COLO668 (cell line): Measurements from ENCODE around the gene PHLDA1.
"Not testable (repeated sequence)": the region's sequence is repeated elsewhere in the genome, so short reads cannot be mapped to it uniquely, and the experiment has no call there.

Experiments used
- DNase-seq: peaks from one replicate; lab custom pipeline; 2025; ENCODE audit not compliant: unreplicated experiment; lab: John Stamatoyannopoulos, UW

Gene PHLDA1

DNA sequence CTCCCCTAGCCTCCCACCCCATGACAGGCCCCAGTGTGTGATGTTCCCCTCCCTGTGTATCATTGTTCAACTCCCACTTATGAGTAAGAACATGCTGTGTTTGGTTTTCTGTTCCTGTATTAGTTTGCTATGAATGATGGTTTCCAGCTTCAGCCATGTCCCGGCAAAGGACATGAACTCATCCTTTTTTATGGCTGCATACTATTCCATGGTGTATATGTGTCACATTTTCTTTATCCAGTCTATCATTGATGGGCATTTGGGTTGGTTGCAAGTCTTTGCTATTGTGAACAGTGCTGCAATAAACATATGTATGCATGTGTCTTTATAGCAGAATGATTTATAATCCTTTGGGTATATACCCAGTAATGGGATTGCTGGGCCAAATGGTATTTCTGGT, 43.9 kb downstream of the PHLDA1 start:
- DNase-seq, result not testable (repeated sequence)

DNA sequence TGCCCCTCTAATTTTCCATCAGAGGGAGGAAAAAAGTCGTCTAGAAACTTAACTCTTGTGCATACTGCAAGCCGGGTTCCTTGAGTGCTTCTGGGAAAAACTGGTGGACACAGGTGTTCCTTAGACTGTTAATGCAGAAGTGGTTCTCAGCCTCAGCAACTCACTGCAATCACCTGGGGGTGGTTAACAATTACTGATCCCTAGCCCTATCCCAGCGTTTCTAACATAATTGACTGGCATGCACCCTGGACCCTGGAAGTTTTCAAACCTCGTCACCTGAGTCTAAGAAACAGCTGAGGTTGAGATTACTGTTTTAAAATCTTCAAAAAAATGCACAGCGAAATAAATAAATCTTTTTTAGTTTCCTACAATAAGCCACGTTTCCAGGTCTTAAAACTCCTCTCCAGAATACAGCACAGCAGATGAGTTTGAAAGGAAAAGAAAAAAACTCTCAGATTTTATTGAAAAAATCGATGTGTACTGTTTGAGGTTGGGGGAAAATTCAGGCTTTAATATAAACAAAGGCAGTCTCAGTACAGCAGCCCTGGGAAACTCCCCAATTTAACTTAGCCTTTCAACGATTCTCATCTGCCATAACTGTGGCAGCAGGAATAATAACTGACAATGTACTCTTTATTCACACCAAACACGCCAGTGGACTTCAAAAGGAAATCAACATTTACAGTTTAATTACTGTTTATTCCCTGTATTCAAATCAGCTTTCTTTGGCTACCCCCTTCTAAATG, 45.4 kb downstream of the PHLDA1 start:
- DNase-seq, result no peak

DNA sequence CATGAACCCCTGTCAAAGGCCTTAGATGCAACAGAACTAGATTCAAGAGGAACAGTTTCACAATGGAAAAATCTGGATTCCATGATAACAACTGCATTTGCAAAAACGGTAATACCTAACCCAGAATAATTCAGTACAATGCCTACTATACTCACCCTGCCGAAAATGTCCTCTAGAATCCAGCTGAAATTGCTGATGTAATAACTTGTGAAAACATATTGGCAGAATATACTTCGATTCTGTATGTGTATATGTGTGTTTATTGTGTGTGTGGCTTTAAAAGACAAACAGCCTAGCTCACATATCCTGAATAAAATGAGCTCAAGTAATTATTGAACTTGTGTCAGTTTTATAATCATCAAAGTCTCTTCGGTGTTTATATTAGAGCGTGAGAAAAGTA, 46.0 kb downstream of the PHLDA1 start:
- no peak for DNase-seq

DNA sequence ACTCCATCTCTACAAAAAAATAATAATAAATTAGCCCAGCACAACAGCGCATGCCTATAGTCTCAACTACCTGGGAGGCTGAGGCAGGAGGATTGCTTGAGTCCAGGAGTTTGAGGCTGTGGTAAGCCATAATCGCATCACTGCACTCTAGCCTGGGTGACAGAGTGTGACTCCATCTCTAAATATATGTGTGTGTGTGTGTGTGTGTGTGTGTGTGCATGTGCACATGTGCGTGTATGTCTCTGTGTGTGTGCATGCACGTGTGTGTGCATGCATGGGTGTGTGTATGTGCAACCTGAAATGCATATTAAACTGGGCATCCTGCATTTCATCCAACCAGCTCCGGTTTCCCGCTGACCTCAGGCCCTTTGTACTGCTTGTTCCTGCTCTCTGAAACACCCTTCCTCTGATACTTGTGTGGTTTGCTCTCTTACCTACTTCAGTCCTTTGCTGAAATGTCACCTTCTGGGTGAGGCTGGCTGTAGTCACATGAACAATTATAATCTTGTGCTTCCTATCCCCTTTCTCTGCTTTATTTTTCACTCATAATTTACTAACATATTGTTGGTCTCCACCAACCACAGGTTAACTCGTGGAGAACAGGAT, 46.9 kb downstream of the PHLDA1 start:
- no peak for DNase-seq

DNA sequence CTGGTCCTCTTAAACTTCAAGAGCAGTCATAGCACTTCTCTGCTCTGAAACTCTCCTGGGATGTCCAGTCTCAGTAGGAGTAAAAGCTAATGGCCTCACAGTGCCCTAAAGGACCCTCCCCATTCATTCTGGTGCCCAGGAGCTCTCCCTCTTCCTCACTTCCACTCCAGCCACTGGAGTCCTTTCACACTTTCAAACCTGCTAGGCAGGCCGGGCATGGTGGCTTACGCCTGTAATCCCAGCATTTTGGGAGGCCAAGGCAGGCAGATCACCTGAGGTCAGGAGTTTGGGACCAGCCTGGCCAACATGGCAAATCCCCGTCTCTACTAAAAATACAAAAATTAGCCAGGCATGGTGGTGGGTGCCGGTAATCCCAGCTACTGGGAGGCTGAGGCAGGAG, 47.7 kb downstream of the PHLDA1 start:
- DNase-seq, result not testable (repeated sequence)

DNA sequence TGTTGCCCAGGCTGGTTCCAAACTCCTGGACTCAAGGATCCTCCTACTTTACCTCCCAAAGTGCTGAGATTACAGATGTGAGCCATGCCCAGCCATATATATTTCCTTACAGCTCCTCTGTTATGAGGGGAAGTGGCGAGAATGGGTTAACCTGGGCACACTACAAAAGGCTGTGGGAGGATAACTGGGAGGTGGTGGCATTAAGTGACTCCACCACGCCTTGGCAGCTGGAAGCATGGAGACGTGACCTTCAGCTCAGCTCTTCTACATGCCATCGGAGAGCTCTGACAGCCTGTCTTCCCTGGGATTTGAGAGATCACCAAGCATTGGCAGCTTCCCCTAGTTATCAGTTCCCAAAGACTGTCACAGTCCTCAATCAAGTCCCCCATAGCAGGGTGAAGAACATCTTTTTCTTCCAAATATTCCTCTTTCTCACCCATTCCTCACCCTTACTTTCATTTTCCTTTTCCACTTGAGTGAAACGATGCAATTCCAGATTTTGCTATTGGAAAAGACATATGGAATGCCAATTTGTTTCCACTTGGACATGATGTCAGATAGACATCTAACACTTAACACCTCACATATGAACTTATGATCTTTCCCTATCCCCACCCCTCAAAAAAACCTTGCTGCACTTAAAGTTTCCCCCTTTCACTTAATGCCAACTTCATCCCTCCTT, 48.5 kb downstream of the PHLDA1 start:
- no peak for DNase-seq

DNA sequence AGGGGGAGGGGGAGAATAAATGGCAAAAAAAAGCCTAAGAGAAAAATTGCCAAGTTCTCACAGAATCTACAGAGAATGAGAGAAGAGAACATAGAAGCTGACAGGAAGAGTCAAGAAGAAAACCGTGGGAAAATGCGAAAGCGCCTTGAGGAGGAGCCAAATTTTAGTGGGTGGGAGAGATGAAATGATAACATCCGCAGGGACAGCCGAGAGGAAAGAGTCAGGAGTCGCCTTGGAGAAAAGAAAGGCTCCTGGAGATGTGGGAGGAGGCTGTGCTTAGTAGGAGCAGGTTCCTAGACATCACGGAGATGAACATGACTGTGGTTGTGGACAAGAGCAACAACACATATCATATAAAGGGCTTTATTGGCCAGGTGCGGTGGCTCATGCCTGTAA, 49.4 kb downstream of the PHLDA1 start:
- DNase-seq, result no peak

DNA sequence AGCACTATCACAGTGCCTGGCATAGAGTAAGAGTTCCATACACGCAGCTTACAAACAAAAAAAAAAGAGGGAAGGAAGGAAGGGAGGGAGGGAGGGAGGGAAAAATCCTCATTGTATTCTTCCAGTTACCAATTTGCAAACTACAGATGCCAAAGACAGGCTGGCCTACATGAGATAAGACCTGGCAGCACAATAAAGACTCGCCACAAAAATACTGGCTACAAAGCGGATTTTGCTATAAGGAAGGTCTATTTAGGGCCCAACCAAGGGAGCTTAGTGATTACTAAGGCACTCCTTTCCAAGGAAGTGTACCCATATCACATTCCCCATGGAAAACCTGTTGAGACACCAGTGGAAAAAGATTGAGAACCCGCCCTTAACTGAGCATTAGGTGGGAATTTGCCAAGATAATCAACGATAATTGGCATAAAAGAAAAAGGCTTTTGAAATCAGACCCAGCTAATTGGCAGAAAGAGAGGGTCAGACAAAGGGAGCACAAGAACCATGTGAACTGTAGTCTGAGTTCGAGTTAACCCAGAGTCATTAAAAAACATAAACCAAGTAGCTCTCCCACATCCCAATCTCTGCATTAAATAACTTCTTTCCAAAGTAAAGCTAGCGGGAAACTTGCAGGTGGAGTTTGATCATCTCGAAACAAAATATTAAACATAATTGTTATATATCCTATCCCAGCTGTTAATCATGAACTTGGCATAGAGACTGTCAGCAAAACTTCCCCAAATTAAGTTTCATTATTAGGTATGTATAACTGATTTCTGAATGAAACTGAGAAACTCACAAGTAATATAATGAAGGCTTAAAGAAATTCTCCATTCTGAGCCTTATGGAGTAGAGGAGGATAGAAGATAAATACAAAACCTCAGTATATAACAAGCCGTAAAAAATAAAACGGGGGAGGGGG, 50.1 kb downstream of the PHLDA1 start:
- no peak for DNase-seq

DNA sequence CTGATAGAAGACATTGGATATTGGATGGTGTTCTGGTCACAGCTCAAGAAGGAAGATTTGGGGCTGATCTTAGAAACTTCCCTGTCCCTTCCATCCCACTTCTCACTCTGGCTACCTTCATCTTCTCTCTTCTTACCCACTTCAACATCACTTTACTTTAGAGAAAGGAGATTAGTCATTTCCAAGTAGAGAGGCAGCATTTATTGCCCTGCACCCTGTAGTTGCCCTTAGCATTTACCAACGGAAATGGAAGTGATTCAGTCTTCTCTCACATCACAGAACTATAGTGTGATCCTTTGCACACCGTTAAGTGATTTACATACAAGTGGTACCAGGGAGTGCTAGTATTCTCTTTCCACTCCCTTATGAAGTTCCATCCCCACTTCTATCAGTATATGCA, 52.4 kb downstream of the PHLDA1 start:
- DNase-seq, result no peak

DNA sequence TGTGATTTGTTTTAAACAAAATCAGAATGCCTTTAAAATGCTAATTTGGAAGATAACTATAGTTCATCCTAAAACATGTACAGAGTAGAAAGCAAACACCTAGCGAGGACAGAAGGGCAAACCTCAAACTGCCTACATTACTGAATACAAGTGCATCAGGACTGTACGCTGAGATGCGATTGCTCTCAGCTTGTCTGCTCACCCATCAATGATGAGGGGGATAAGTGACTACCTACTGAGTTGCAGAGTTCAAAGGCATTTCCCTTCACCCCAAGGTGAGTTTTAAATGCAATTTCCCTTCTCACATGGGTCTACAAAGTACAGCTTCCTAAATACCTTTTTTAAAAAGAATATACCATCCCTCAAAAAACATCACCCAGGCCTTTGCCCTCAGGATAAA, 52.9 kb downstream of the PHLDA1 start:
- DNase-seq, result no peak

DNA sequence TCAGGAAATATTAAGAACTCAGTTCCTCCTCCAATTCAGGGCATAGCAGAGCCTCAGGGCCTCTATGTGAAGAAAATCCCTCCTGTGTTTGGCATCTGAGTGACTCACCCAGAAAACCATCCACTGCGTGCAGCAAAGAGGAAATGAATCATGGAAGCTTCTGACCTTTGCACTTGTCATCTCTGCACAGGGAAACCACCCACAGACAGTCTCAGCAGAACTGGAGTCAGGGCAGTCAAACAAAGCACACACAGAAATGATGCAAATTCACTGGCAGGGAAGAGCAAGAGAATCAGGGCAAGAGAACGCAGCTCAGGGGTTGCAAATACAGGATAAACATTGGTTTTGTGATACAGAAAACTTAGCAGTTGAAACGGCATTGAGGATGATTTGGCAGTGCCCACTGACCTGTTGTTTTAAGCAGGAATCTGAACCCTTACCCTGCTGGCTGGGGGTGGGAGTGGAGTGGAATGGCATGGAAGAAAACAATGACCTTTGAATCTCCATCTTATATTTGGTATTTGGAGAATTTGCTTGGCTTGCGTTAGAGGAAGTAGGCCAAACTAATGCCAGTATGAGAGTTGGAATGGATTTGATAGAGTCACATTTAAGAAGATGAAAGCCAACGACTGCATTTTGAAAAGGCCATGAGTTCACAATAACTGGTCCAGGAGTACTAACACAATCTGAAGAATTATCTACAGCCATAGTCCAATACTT, 53.5 kb downstream of the PHLDA1 start:
- DNase-seq, result peak; percentile 81

DNA sequence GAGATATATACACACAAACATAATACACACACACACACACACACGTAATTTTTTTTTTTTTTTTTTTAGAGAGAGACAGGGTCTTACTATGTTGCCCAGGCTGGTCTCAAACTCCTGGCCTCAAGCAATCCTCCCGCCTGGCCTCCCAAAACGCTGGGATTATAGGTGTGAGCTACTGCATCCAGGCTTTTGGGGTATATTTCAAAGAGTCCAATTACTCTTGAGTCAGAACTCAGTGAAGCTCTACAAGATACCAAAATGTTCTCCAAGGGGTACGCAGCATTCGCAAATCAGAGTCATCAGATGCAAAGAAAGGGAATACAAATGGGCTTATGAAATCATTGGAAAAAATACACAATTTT, 54.0 kb downstream of the PHLDA1 start:
- no peak for DNase-seq

DNA sequence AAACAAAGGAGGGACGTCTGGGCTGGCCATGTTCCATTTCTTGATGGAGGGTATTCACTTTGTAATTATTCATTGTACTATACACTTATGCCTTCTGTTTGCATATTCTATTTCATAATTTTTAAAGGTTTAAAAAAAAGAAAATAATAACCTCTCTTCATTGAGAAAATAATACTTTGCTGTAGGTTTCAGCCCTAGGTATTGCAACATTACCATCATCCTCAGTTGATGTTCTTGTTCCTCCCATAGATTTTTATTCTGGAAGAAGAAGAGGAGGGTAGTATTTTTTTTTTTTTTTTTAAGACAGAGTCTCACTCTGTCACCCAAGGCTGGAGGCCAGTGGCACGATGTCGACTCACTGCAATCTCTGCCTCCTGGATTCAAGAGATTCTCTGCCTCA, 54.7 kb downstream of the PHLDA1 start:
- no peak for DNase-seq

DNA sequence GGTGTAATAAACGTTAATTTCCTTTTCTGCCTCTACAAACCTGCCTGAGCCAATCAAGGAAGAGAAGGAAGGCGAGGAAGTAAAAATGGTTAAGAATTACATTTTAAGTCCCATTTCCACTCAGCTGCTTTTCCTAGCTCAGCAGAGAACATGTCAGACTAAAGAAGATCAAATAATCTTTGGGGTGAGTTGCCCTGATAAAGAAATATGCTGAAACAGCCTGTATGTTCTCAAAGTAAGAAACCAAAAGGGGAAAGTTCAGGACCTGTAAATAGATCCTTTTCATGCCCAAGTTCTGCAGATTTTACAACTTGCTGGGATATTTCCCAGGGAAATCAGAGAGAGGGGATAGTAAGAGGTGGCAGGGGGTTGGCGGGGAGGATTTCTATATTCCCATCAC, 55.5 kb downstream of the PHLDA1 start:
- no peak for DNase-seq

DNA sequence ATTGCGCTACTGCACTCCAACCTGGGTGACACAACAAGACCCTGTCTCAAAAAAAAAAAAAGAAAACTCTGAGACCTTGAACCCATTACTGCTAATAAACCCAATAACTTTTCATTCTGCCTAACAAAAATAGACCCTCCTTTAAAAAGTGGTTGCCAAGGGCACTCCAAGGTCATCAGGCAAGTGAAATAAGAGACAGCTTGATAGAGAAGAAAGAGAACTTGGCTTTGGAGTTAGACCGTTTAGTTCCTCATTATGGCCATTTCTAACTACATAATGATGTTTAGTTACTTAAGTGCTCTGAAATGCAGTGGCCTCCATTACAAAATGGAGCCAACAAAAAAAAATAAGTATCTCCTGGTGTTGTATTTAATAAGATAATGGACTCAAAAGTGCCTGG, 55.9 kb downstream of the PHLDA1 start:
- DNase-seq, result no peak
